Measurements from ENCODE around the gene LIMS1.
"Not testable (repeated sequence)": the region's sequence is repeated elsewhere in the genome, so short reads cannot be mapped to it uniquely, and the experiment has no call there.

DNA sequence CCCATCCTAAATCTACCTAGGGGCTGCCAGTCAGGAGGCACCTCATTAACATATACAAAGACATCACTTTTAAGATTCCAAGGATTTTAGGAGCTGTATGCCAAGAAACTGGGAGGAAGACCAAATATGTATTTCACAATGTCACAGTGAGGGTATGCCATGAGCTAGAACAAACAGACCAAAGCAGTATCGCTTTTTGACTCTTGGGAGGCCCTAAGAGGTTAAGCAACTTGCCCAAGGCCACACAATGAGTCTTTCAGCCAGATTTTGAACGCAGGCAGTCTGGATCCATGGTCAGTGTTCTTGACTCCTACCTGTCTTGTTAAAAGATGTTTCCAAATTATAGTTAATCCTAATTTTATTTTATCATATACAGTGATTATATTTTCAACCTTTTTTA lies 132.9 kb downstream of the LIMS1 start:
- not testable (repeated sequence) for TF ChIP-seq EZH2 (IDR thresholded peaks at IDR 0.05); POLR2AphosphoS5 (IDR thresholded peaks at IDR 0.05; ENCODE audit: borderline replicate concordance, low read depth, low read length)
